ENCODE data around the gene ZFAND3.

ZFAND3 gene

GRCh38 chr6:37819177-37819801 is at the start of gene ZFAND3:
ZFAND3 (plus strand) TSS chr6:37819727; CDS start chr6:37819946, 219 bp downstream.
- peak; percentile 97 for DNase-seq

- no peak for DNase-seq
These were observed 45.4 kb upstream of the ZFAND3 start for GRCh38 chr6:37774028-37774680.

- no peak for DNase-seq
These were observed 43.0 kb upstream of the ZFAND3 start for GRCh38 chr6:37776566-37776965.

- no peak for DNase-seq
These were observed 42.2 kb upstream of the ZFAND3 start for GRCh38 chr6:37777272-37777834.

- DNase-seq: no peak
These were observed 40.3 kb upstream of the ZFAND3 start for GRCh38 chr6:37779111-37779800.

GRCh38 chr6:37779902-37780628 is 39.5 kb upstream of the ZFAND3 start:
- DNase-seq: no peak

- DNase-seq: no peak
These were observed 37.7 kb upstream of the ZFAND3 start for GRCh38 chr6:37781788-37782187.

- peak; percentile 13 for DNase-seq
These were observed 36.3 kb upstream of the ZFAND3 start for GRCh38 chr6:37783025-37783855.

- peak; percentile 35 for DNase-seq
These were observed 35.5 kb upstream of the ZFAND3 start for GRCh38 chr6:37783856-37784584.

GRCh38 chr6:37784585-37784967 is 35.0 kb upstream of the ZFAND3 start:
- peak; percentile 82 for DNase-seq

- no peak for DNase-seq
These were observed 34.4 kb upstream of the ZFAND3 start for GRCh38 chr6:37785002-37785662.

- DNase-seq: no peak
These were observed 33.8 kb upstream of the ZFAND3 start for GRCh38 chr6:37785663-37786270.

GRCh38 chr6:37787216-37787615 is 32.3 kb upstream of the ZFAND3 start:
- DNase-seq: no peak

- DNase-seq: no peak
These were observed 31.3 kb upstream of the ZFAND3 start for GRCh38 chr6:37788259-37788658.

GRCh38 chr6:37791156-37791919 is 28.2 kb upstream of the ZFAND3 start:
- DNase-seq: peak; percentile 96

- DNase-seq: no peak
These were observed 27.0 kb upstream of the ZFAND3 start for GRCh38 chr6:37792457-37793033.

GRCh38 chr6:37793067-37793466 is 26.5 kb upstream of the ZFAND3 start:
- no peak for DNase-seq

- DNase-seq: no peak
These were observed 24.7 kb upstream of the ZFAND3 start for GRCh38 chr6:37794825-37795224.

Measured in hematopoietic multipotent progenitor cell treated with erythropoietin and hydrocortisone succinate and interleukin-3 and kit ligand, for 6 days (in vitro differentiated cells).